ENCODE results near the gene PHF2.

GRCh38 chr9:93660352-93661046 lies 84.1 kb downstream of the PHF2 start:
- no peak for TF ChIP-seq CTCF (IDR thresholded peaks at IDR 0.05)
- no peak for TF ChIP-seq ZFX (IDR thresholded peaks at IDR 0.05; ENCODE audit: borderline replicate concordance)
